HL-60/S4 treated with phorbol 12-myristate 13-acetate at 8.2 ng/mL for 4 days and 3 days (cell line): ENCODE data around the gene GDF2.

Experiments used
- in situ Hi-C: fragments of 300-500 bp; cut with MboI; formaldehyde crosslinking; loops from 2 replicates; pipeline ENCODE4 v1.15.0; 2022; ENCODE audit warnings: low sequenced_read_pairs

Gene GDF2

DNA sequence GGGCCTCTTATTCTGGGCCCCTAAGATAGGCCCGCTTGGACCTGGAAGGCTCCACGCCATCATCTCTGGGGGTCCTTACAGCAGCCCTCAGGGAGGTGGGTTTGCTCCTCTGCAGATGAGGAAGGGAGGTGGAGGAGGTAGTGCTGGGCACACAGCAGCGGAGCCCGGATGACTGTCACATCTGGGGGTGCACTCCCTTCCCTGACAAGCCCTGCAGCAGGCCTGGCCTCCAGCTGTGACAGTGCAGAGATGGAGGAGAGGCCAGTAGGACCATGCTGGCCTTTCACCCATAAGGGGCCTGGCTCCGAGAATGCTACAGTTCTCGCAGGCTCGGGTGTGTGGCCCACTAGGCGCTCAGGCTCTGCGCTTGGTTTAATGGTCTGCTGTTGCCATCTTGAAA, 9.2 kb downstream of the GDF2 start:
- in situ Hi-C loops: no loop called here

DNA sequence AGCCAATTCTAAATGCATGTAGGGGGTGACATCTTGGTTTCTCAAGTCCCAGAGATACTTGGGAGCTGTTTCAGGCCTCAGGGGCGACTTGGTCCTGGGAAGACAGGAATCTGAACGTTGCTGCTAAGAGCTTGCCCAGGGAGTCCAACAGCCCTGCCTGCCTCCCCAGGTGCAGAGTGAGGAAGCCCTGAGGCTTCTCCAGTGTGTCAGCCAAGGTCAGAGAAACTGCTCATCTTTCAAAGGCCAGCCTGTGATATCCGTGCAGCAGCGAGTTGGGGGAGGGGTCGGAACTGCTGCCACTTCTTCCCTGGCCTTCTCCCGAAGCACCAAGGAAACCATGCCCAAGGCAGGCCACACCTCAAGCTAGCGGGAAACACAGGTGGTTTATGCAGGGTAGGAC, 9.7 kb downstream of the GDF2 start:
- in situ Hi-C loops: no loop called here

GRCh38 chr10:47332371-47332770, 10.1 kb downstream of the GDF2 start:
- in situ Hi-C loops: no loop called here

GRCh38 chr10:47332946-47333345, 10.7 kb downstream of the GDF2 start:
- in situ Hi-C loops: no loop called here

GRCh38 chr10:47333532-47333931, 11.3 kb downstream of the GDF2 start:
- in situ Hi-C loops: no loop called here

DNA sequence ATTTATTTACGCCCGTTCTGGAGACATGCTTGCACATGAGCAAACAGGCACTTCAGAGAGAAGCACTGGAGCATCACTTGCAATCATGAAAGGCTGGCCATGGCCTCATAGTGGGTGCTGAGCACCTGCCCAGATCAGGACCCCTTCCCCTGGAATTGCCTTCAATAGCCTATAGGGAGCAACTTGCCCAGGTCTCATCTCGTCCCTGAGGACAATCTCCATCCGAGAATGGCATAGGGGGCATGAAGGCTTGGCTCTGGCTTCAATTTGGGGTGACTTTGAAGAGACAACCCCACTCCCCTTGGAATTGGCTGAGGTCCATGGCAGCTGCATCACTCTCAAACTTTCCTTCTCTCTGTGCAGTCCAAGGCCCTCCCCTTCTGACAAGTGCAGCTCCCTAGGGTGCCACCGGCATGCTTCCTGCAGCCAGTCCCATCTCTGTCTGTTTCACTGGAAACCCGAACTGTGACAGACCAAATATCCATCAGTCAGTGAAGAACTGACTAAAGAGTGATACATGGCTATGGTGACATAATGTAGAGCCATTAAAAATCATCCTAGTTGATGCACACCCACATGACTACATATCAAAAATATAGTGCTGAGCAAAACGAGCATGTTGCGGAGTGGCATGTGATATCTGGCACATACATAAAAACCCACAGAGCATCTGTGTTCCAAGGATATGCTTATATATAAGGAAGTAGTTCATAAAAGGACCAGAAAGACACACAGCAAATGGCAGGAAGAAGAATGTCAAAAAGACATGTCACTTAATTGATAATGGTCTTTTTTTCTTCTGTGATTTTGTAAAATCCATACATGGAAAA, 12.4 kb downstream of the GDF2 start:
- in situ Hi-C loops: no loop called here

GRCh38 chr10:47335906-47336305, 13.7 kb downstream of the GDF2 start:
- in situ Hi-C loops: no loop called here

DNA sequence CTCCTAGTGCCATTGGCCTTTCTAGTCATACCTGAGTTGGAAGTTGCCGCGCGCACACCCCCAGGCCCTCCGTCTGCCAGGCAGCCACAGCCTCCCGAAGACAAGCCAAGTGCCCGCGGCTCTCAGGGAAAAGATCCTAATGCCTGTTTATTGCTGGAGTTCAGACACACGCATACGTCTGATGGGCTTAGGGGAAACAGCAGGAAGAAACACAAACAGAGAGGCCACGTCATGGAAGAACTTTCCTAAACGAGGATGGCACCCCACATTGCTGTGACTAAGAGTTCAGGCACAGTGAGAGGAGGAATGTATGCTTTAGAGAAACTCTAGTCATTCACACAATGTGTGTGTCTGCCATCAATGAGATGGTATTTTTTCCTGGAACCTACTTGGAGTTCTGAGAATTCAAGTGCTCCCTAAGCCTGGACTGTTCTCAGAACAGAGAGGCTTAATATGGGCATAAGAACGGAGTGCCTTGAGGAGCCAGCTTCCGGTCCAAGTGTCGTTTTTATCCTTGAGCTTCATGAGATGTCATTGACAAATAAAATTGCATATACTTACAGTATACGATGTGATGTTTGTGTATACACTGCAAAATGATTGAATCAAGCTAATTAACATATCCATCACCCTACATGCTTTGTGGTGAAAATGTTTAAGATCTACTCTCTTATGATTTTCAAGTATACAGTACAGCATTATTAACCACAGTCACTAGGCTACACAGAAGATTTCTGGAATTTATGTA, 14.3 kb downstream of the GDF2 start:
- in situ Hi-C loops: no loop called here

DNA sequence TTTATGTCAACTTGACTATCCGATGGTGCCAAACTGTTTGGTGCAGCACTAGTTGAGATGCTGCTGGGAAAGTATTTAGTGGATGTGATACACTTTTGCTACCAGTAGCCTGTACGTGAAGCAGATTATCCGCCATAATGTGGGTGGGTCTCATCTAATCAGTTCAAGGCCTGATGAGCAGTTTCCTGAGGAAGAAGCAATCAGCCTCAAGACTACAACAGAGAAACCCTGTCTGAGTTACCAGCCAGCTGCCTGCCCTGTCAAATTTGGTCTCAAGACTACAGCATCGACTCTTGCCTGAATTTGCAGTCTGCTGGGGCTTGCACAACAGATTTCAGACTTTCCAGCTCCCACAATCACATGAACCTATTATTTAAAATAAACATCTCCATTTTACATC, 15.1 kb downstream of the GDF2 start:
- in situ Hi-C loops: no loop called here

- in situ Hi-C loops: no loop called here
These were observed 17.0 kb downstream of the GDF2 start for GRCh38 chr10:47339186-47339735.

DNA sequence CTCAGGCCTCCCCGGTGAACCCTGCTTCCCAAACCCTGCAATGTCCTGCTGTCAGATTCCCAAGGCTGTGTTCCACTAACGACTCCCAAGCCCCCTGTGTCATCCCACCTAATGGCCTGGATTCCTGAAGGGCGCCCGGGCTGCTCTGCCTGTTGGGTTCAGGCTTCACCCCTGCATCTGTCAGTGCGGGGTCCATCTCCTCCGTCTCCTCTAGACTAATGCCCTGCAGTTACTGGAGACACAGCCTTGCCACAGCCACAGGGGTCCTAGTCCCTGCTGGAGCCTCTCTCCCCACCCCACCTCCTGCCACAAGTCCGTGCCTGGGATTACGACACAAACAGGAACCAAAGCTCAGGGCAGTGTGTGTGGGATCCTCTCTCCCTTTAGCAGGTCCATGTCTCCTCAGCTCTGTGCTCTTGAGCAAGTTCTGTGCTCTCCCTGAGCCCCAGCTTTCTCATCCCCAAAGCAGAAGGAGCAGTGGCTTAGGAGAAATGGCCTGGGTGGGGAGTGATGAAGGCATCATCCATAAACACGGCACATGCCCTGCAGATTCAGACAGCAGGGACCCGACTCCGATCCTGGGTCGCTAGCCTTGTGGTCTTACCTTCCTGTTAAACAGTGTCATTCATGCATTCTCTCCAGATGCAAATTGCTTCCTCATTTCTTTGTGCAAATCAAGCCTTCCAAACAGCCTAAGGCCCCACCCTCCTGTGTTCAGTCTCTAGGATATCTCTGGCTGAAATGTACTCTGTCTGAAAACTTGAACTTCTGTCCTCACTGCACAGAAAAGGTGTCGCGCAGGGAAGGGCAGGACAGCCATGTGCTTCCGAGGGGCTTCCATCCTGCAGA, 17.7 kb downstream of the GDF2 start:
- in situ Hi-C loops: no loop called here

- in situ Hi-C loops: no loop called here
These were observed 18.4 kb downstream of the GDF2 start for GRCh38 chr10:47340608-47341170.

DNA sequence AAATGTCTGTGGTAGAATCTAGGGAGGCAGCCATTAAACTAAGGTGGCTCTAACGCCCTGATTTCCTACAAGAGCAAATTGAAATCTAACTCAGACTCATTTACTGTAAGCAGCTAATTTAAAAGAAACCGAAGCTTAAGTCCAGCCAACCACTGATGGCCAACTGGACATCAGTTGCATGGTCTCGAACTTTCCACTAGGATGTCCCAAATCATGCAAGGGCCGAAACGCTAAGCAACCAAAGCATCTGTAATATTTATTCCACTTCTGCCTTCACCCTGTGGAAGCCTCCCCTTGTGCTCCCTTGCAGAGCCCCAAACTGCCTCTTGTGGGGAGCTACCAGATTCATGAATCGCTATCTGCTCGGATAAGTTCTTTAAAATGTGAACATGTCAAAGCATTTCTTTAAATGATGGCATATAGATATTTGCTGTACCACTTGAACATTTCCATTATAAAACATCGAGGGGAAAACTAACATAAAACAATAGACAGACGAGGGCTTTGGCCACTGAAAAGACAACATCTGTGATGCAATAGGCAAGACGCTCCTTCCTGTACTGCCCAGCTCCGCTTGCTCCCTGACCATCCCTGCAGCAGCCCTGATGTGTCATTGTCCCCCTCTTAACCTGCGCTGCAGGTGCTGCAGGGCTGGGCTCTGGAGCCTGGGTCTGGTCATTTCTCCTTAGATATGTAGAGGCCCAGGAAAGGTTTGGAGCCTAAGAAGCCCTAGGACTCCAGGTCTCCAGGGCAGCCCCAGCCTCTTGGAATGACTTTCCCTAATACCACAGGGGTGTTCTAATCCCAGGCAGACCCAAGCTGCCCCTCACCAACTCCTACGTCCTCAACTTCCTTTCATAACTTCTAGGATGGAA, 23.0 kb downstream of the GDF2 start:
- in situ Hi-C loops: no loop called here

GRCh38 chr10:47346581-47347302, 24.5 kb downstream of the GDF2 start:
- in situ Hi-C loops: no loop called here

DNA sequence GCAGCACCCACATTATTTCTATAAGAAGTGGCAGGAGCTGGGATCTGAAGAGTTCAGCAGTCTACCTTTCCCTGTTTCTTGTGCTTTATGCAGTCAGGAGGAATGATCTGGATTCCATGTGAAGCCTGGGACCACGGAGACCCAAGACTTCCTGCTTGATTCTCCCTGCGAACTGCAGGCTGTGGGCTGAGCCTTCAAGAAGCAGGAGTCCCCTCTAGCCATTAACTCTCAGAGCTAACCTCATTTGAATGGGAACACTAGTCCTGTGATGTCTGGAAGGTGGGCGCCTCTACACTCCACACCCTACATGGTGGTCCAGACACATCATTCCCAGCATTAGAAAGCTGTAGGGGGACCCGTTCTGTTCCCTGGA, 25.0 kb downstream of the GDF2 start:
- in situ Hi-C loops: no loop called here

- in situ Hi-C loops: no loop called here
These were observed 25.9 kb downstream of the GDF2 start, which contains the start of gene RBP3 for GRCh38 chr10:47348138-47348651. Gene RBP3 (plus strand): TSS chr10:47348363. CDS start chr10:47348485, 122 bp downstream.

DNA sequence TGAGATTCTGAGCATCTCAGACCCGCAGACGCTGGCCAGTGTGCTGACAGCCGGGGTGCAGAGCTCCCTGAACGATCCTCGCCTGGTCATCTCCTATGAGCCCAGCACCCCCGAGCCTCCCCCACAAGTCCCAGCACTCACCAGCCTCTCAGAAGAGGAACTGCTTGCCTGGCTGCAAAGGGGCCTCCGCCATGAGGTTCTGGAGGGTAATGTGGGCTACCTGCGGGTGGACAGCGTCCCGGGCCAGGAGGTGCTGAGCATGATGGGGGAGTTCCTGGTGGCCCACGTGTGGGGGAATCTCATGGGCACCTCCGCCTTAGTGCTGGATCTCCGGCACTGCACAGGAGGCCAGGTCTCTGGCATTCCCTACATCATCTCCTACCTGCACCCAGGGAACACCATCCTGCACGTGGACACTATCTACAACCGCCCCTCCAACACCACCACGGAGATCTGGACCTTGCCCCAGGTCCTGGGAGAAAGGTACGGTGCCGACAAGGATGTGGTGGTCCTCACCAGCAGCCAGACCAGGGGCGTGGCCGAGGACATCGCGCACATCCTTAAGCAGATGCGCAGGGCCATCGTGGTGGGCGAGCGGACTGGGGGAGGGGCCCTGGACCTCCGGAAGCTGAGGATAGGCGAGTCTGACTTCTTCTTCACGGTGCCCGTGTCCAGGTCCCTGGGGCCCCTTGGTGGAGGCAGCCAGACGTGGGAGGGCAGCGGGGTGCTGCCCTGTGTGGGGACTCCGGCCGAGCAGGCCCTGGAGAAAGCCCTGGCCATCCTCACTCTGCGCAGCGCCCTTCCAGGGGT, 26.6 kb downstream of the GDF2 start:
- in situ Hi-C loops: no loop called here

- in situ Hi-C loops: no loop called here
These were observed 27.3 kb downstream of the GDF2 start for GRCh38 chr10:47349516-47349915.
